Stimulated activated CD4-positive, alpha-beta T cell treated with anti-CD3 and anti-CD28 coated beads, Interleukin-4, amount 100 ng/mL, for 48 hours (primary cell): Measurements from ENCODE around the gene UQCC2.

ENCODE experiments used
- DNase-seq, 2 donors: peaks; one replicate each; pipeline ENCODE4 v3.0.0-alpha.2; 2020; ENCODE audit warnings: low read depth in 2 of 2

Gene UQCC2

DNA sequence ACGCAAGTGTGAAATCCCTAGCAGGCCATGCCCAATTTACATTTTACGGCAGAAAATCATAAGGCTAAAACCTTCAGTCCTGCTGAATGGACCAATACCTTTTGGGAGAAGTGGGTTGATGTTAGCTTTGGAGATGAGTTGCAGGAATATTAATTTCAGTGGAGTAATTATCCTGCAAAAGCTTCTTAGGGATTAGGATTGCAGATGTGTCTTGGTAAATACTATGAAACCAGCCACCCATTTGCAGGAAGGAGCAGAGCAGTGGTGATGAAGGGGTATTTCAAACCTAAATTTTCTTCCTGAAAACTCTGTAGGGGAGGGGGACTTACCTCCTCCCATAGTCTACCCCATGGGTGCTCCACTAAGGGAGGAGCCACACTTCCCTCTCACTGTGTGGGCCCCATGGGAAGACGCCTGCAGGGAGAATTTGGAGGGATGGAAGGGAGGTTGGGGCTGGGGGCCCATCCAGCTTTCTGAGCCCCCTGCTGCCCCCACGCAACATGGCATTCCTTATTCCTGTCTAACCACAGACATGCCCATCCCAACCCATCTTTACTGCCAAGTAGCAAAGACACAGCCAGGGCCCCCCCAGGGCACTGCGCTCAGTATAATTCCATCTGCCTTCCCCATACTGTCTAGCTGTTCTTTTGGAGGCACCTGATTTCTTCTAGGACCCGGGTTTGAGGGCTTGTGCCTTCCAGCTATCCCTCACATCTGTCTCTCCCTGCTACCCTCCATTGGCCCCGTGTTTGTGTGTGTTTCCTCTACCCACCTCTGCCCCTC lies 14.6 kb upstream of the UQCC2 start:
- DNase-seq, result no peak

- DNase-seq, result no peak
Measured at GRCh38 chr6:33725222-33725621, 13.7 kb upstream of the UQCC2 start.

- no peak for DNase-seq
Measured at GRCh38 chr6:33724102-33725023, 12.9 kb upstream of the UQCC2 start.

GRCh38 chr6:33723371-33724085 lies 12.0 kb upstream of the UQCC2 start:
- no peak for DNase-seq

- DNase-seq, result no peak
Measured at GRCh38 chr6:33722103-33722623, 10.7 kb upstream of the UQCC2 start.

- DNase-seq, result no peak
Measured at GRCh38 chr6:33721508-33721907, 10.0 kb upstream of the UQCC2 start.

DNA sequence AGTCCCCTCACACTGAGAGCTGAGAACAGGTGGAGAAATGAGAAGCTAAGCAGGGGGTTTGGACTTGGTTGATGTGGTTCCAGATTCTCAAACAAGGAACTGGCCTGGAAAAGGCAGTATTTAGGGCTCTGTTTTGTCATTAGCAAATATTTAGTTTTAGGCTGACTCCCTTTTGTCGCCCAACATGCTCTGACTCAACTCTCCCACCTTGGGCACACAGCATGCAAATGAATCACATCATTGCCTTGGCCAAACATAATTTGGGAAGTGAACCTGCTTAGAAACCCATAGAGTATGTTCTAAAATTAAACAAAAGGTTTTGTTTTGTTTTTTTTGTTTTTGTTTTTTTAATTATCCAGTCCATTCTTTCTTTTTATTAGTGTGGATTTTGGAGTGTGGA lies 9.5 kb upstream of the UQCC2 start:
- no peak for DNase-seq

- no peak for DNase-seq
Measured at GRCh38 chr6:33719326-33719987, 8.0 kb upstream of the UQCC2 start.

GRCh38 chr6:33718713-33719112 lies 7.2 kb upstream of the UQCC2 start:
- no peak for DNase-seq

GRCh38 chr6:33717934-33718455 lies 6.5 kb upstream of the UQCC2 start:
- no peak for DNase-seq

GRCh38 chr6:33716890-33717632 lies 5.6 kb upstream of the UQCC2 start:
- no peak for DNase-seq

- DNase-seq, result no peak
Measured at GRCh38 chr6:33716379-33716778, 4.9 kb upstream of the UQCC2 start.

- no peak for DNase-seq
Measured at GRCh38 chr6:33714385-33715040, 3.0 kb upstream of the UQCC2 start.

DNA sequence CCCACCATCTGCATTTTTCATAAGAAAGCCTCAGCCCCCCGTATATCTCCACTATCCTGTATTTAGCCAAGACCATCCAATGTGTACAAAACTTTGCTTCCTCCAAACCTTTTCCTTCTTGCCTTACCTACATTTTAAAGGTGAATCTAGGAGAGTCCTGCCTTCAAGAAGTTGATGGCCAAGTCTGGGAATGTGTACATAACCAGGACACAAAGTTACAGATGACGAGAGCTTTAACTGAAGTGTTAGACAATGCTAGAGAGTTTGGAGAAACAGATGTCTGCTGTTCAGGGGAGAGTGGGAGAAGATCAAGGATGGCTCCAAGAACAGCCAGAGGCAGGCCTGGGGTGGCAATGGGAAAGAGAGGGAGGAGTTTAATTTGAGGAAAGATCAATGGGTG lies 2.3 kb upstream of the UQCC2 start:
- DNase-seq, result no peak

- DNase-seq, result no peak
Measured at GRCh38 chr6:33712914-33713313, 1.4 kb upstream of the UQCC2 start.

DNA sequence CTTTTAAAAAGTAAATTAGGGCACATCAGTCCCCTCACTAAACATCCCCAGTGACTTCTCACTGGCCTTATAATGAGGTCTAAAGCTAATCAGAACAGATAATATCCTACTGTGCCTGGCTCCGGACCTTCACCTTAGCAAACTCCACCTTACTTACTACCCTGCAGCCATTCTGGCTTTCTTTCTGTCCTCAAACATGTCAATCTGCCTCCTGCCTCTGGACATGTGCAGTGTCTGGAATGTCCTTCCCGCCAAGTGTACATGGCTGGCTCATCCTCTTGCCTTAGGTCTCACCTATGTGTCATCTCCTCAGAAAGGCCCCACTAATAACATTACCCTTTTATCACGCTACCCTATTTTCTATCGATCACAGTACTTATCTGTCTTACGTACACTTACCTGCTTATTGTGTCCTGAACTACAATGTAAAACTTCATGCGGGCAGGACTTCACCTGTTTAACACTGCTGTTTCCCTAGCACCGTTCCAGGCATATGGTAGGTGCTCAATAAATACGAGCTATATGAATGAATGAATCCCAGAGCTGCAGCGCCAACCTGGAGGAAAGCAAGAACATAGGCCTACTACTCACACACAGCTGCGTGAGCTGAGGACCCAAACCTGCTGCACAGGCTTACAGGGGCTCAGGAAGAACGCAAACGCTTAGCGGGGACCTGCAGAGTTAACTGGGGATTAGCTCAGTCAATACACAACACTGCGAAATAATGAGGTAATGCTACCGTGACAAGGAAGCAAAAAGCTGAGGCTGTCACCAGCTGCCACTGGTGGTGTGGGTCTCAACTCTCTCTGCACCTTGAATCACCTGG lies 991 bp downstream of the UQCC2 start:
- no peak for DNase-seq

GRCh38 chr6:33709605-33710295 lies 1.8 kb downstream of the UQCC2 start:
- DNase-seq, result no peak

- no peak for DNase-seq
Measured at GRCh38 chr6:33708516-33709204, 2.8 kb downstream of the UQCC2 start.
